Measurements from ENCODE around the gene UPP1.

Gene UPP1

DNA sequence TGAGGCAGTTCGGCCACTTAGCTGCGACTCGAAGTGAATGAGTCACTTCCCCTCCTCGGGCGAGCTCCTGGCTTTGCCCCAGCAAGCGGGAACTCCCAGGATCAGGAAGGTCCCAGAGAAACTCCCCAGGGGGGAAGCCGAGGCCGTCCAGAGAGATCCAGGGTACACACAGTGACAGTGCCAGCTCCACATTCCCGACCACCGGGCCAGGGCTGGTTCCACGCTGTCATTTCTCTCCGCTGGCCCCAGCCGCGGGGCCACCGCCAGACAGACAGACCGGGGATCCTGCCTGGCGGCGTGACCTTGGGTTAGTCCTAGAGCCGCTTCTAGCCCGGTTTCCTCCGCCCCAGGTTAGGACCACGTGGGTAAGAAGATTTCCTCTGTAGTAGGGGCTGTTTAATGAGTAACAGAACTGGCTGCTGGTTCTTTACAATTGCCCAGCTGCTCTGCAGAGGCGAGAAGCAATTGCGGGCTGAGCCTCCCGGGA, 463 bp upstream of the UPP1 start:
- peaks cover 41% of the 10 kb centered on the region for H3K36me3 ChIP-seq (ENCODE audit: low read depth)
- H3K9me3 ChIP-seq (ENCODE audit: severe bottlenecking): no peaks in the 10 kb centered on the region
- ATAC-seq (ENCODE audit: low read depth) (peak; percentile 54), DNase-seq (ENCODE audit: low spot score) (peak; percentile 97)
- H3K4me1 ChIP-seq (ENCODE audit: insufficient read depth, poor library complexity, severe bottlenecking): peaks cover 58% of the 10 kb centered on the region
- no peaks in the 10 kb centered on the region for H3K27me3 ChIP-seq (ENCODE audit: insufficient read depth, poor library complexity, severe bottlenecking)
- H3K27ac ChIP-seq (ENCODE audit: poor library complexity, severe bottlenecking): peak overlapping the region; percentile 98
- peak overlapping the region; percentile 81 for H3K4me3 ChIP-seq (ENCODE audit: severe bottlenecking)
- TF ChIP-seq, protein P1, sequence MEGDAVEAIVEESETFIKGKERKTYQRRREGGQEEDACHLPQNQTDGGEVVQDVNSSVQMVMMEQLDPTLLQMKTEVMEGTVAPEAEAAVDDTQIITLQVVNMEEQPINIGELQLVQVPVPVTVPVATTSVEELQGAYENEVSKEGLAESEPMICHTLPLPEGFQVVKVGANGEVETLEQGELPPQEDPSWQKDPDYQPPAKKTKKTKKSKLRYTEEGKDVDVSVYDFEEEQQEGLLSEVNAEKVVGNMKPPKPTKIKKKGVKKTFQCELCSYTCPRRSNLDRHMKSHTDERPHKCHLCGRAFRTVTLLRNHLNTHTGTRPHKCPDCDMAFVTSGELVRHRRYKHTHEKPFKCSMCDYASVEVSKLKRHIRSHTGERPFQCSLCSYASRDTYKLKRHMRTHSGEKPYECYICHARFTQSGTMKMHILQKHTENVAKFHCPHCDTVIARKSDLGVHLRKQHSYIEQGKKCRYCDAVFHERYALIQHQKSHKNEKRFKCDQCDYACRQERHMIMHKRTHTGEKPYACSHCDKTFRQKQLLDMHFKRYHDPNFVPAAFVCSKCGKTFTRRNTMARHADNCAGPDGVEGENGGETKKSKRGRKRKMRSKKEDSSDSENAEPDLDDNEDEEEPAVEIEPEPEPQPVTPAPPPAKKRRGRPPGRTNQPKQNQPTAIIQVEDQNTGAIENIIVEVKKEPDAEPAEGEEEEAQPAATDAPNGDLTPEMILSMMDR (IDR thresholded peaks at IDR 0.05; ENCODE audit: poor library complexity, severe bottlenecking): no peak

DNA sequence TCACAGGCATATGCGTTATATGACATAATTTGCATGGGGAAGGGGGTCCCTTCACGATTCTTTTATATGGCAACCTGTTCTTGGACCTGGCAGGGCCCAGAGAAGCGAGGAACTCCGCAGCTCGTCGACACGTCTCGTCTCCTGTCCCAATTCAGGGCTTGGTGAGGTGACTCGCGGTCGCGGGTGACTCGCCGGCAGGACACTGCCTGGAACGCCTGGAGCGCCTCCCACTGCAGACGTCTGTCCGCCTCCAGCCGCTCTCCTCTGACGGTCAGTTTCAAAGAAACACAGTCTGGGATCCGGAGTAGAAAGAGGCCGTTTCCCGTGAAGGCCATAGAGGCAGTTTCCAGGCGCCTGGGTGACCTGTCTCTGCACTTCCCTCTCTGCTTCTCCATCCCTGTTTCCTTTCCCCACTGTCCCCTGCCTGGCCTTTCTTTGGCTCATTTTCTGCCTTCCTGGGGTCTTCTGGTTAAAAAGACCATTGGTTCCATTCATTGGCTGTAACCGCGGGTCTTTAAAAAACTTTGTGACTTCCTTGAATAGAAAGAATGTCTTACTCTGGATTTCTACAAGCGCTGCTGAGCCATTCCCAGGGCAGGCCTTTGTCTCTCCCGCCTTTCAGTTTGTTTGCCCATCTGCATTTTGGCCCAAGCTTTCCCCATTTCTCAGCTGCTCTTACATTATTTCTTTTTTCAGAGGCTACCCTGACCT, 1.2 kb downstream of the UPP1 start:
- Histone ChIP-seq H3K4me3 (ENCODE audit: severe bottlenecking) (peak overlapping the region; percentile 81), H3K27ac (ENCODE audit: poor library complexity, severe bottlenecking) (peak overlapping the region; percentile 98)
- no peak for DNase-seq (ENCODE audit: low spot score)

DNA sequence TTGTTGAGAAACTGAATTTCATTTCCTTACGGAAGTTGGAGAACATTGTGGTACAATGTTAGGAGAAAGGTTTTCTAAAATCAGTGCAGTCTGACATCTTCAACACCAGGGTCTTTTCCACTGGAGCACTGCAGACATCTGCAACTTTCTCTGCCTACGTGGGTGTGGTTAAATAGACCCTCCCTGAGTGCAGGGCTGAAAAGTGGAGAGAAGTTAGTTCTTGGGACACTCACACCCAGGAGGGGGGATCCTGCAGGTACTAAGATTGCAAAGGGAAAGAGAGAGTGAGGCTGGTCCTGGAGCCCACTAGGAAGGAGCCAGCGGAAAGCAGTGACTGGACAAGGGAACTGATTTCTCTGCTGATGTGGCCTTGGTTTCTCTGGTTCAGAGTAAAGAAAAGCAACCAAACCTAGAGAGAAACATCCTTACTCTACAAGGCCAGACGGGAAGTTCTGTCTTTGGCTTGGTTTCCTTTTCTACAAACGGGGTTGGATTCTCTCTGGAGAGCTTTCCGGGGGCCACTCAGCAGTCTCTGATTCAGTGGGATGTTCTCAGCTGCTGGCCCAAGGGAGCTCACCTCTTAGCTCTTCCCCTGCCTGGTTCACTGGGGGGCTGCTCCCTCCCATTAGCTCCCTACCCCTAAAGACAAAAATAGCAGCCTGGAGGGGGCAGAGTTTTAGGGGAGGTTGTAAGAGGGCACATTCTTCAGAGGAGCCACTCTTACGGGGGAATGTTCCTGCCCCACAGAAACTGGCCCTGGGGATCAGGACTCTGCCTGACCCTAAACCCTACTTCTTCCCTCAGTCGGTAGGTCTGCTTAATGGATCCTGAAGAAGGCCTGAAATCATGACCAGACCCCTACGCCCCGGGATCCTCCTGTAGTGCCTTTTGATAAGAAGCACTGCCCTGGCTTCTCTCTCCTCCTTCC, 2.7 kb downstream of the UPP1 start:
- Histone ChIP-seq H3K4me3 (ENCODE audit: severe bottlenecking) (peak overlapping the region; percentile 81), H3K4me1 (ENCODE audit: insufficient read depth, poor library complexity, severe bottlenecking) (peaks cover 61% of the 10 kb centered on the region)

More for the DNA sequence above, 1.2 kb downstream of the UPP1 start:
- TF ChIP-seq, protein P1 (IDR thresholded peaks at IDR 0.05; ENCODE audit: poor library complexity, severe bottlenecking): no peak
- Histone ChIP-seq H3K9me3 (ENCODE audit: severe bottlenecking) (no peaks in the 10 kb centered on the region), H3K27me3 (ENCODE audit: insufficient read depth, poor library complexity, severe bottlenecking) (no peaks in the 10 kb centered on the region), H3K4me1 (ENCODE audit: insufficient read depth, poor library complexity, severe bottlenecking) (peaks cover 61% of the 10 kb centered on the region), H3K36me3 (ENCODE audit: low read depth) (peaks cover 58% of the 10 kb centered on the region)
- no peak for ATAC-seq (ENCODE audit: low read depth)

DNA sequence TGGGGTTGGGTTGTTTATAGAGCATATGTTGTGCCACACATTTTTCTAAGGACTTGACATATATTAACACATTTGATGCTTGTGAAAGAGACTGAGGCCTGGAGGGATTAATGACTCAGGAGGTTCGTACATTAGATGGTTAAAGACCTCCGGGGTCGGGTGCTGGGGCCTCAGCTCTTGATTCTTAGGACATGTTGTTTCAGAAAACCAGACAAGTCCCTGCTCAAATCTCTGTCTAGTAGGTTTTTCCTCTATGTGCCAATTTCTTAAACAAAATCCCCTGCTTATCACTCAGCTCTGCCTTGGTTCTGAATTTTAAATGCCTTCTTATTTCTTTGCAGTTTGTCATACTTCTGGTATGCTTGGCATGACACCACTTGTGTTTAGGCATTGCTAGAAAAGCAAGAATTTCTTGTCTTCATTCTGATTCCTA, 5.8 kb downstream of the UPP1 start:
- peaks cover 100% of the 10 kb centered on the region for H3K36me3 ChIP-seq (ENCODE audit: low read depth)
- no peaks in the 10 kb centered on the region for H3K27me3 ChIP-seq (ENCODE audit: insufficient read depth, poor library complexity, severe bottlenecking)
- TF ChIP-seq, protein P1 (IDR thresholded peaks at IDR 0.05; ENCODE audit: poor library complexity, severe bottlenecking): no peak
- peaks cover 56% of the 10 kb centered on the region for H3K4me1 ChIP-seq (ENCODE audit: insufficient read depth, poor library complexity, severe bottlenecking)
- no peak overlapping the region for H3K4me3 ChIP-seq (ENCODE audit: severe bottlenecking)
- no peak for DNase-seq (ENCODE audit: low spot score)
- peak; percentile 51 for ATAC-seq (ENCODE audit: low read depth)
- peak overlapping the region; percentile 98 for H3K27ac ChIP-seq (ENCODE audit: poor library complexity, severe bottlenecking)
- no peaks in the 10 kb centered on the region for H3K9me3 ChIP-seq (ENCODE audit: severe bottlenecking)

More for the DNA sequence above, 2.7 kb downstream of the UPP1 start:
- no peak for ATAC-seq (ENCODE audit: low read depth)
- Histone ChIP-seq H3K9me3 (ENCODE audit: severe bottlenecking) (no peaks in the 10 kb centered on the region), H3K36me3 (ENCODE audit: low read depth) (peaks cover 73% of the 10 kb centered on the region), H3K27me3 (ENCODE audit: insufficient read depth, poor library complexity, severe bottlenecking) (no peaks in the 10 kb centered on the region), H3K27ac (ENCODE audit: poor library complexity, severe bottlenecking) (peak overlapping the region; percentile 98)
- TF ChIP-seq, protein P1 (IDR thresholded peaks at IDR 0.05; ENCODE audit: poor library complexity, severe bottlenecking): no peak
- DNase-seq (ENCODE audit: low spot score): no peak
